Parathyroid adenoma (tissue), 2 donors: Measurements from ENCODE around the gene CDK8.

Experiments used
- H2AFZ ChIP-seq: fragments of 300-600 bp; sonication (generic); one replicate; pipeline ENCODE4 v1.7.0; 2017; ENCODE audit warnings: antibody characterized with exemption, mild to moderate bottlenecking
- H3K27ac ChIP-seq: fragments of 300-600 bp; sonication (generic); one replicate; pipeline ENCODE4 v1.7.0; 2017
- H3K27me3 ChIP-seq: fragments of 300-600 bp; sonication (generic); one replicate; pipeline ENCODE4 v1.7.0; 2017; ENCODE audit warnings: low read length; ENCODE audit not compliant: control insufficient read depth, insufficient read depth
- H3K36me3 ChIP-seq: fragments of 300-600 bp; sonication (generic); one replicate; pipeline ENCODE4 v1.7.0; 2017; ENCODE audit warnings: low read length; ENCODE audit not compliant: control insufficient read depth, insufficient read depth
- H3K4me1 ChIP-seq: fragments of 300-600 bp; sonication (generic); one replicate; pipeline ENCODE4 v1.7.0; 2017; ENCODE audit warnings: control low read depth
- H3K4me2 ChIP-seq: fragments of 300-600 bp; sonication (generic); one replicate; pipeline ENCODE4 v1.7.0; 2017; ENCODE audit warnings: low read length
- H3K4me3 ChIP-seq: fragments of 300-600 bp; sonication (generic); one replicate; pipeline ENCODE4 v1.7.0; 2017; ENCODE audit warnings: low read depth, low read length
- H3K79me2 ChIP-seq: fragments of 300-600 bp; sonication (generic); one replicate; pipeline ENCODE4 v1.7.0; 2017; ENCODE audit warnings: control low read depth
- H3K9ac ChIP-seq: fragments of 300-600 bp; sonication (generic); one replicate; pipeline ENCODE4 v1.7.0; 2017; ENCODE audit warnings: mild to moderate bottlenecking
- H3K9me3 ChIP-seq: fragments of 300-600 bp; sonication (generic); one replicate; pipeline ENCODE4 v1.7.0; 2017; ENCODE audit warnings: low read length; ENCODE audit not compliant: control insufficient read depth
- CTCF ChIP-seq: fragments of 300-600 bp; sonication (generic); IDR thresholded peaks from one replicate; pipeline ENCODE4 v1.7.0; 2017; ENCODE audit warnings: antibody characterized with exemption, mild to moderate bottlenecking
- donor health status: primary hyperparathyroidism.

CDK8 gene

GRCh38 chr13:26448032-26448431, 194.1 kb downstream of the CDK8 start:
- no peak for TF ChIP-seq CTCF
- H3K9ac ChIP-seq = no peak overlapping the region
- H3K9me3 ChIP-seq = no peaks in the 10 kb centered on the region

GRCh38 chr13:26449063-26449848, 195.3 kb downstream of the CDK8 start:
- H3K36me3 ChIP-seq = peaks cover 2% of the 10 kb centered on the region
- H3K4me2 ChIP-seq = no peak overlapping the region
- H2AFZ ChIP-seq = no peak overlapping the region
- H3K4me1 ChIP-seq = no peaks in the 10 kb centered on the region
- no peak for TF ChIP-seq CTCF
- H3K27me3 ChIP-seq = no peaks in the 10 kb centered on the region
- H3K79me2 ChIP-seq = no peaks in the 10 kb centered on the region
- H3K27ac ChIP-seq = no peak overlapping the region
- no peaks in the 10 kb centered on the region for H3K9me3 ChIP-seq
- H3K4me3 ChIP-seq = no peak overlapping the region
- no peak overlapping the region for H3K9ac ChIP-seq

More at GRCh38 chr13:26448032-26448431, 194.1 kb downstream of the CDK8 start:
- peaks cover 2% of the 10 kb centered on the region for H3K36me3 ChIP-seq
- no peak overlapping the region for H3K27ac ChIP-seq
- no peaks in the 10 kb centered on the region for H3K79me2 ChIP-seq
- no peak overlapping the region for H2AFZ ChIP-seq
- no peaks in the 10 kb centered on the region for H3K27me3 ChIP-seq
- H3K4me3 ChIP-seq = no peak overlapping the region
- H3K4me1 ChIP-seq = no peaks in the 10 kb centered on the region
- H3K4me2 ChIP-seq = no peak overlapping the region
